Hepatocyte (in vitro differentiated cells): ENCODE measurements around the gene SIPA1. TPM values are rescaled to one million over a fixed set of nuclear protein-coding genes. Genes with fewer than 3 reads are reported as not detected.
A peak's percentile ranks its signal among the peaks of the same experiment; 100 is the strongest.

ENCODE experiments used
- DNase-seq: peaks from one replicate; pipeline ENCODE4 v3.0.0-alpha.2; 2016; ENCODE audit warnings: low spot score
- H2AFZ ChIP-seq: fragments of 200-600 bp; sonication (generic); 2 replicates; pipeline ENCODE4 v1.6.0; 2016; ENCODE audit warnings: antibody characterized with exemption, mild to moderate bottlenecking
- H3K27ac ChIP-seq: fragments of 200-600 bp; sonication (generic); 2 replicates; pipeline ENCODE4 v1.5.1; 2016; ENCODE audit warnings: mild to moderate bottlenecking
- H3K27me3 ChIP-seq: fragments of 200-600 bp; sonication (generic); 2 replicates; pipeline ENCODE4 v1.6.1; 2016
- H3K36me3 ChIP-seq: fragments of 200-600 bp; sonication (generic); replicated peaks from 2 replicates; pipeline ENCODE4 v1.5.1; 2016; ENCODE audit warnings: low read depth; ENCODE audit not compliant: insufficient read depth
- H3K4me1 ChIP-seq: fragments of 200-600 bp; sonication (generic); 2 replicates; pipeline ENCODE4 v1.5.1; 2016; ENCODE audit warnings: mild to moderate bottlenecking, moderate library complexity; ENCODE audit not compliant: insufficient read depth
- H3K4me2 ChIP-seq: fragments of 200-600 bp; sonication (generic); 2 replicates; pipeline ENCODE4 v1.6.0; 2016
- H3K4me3 ChIP-seq: fragments of 200-600 bp; sonication (generic); 2 replicates; pipeline ENCODE4 v1.5.1; 2016; ENCODE audit warnings: mild to moderate bottlenecking
- H3K79me2 ChIP-seq: fragments of 200-600 bp; sonication (generic); 2 replicates; pipeline ENCODE4 v1.6.0; 2017; ENCODE audit warnings: mild to moderate bottlenecking
- H3K9me2 ChIP-seq: fragments of 200-600 bp; sonication (generic); replicated peaks from 2 replicates; pipeline ENCODE4 v1.6.0; 2017; ENCODE audit warnings: mild to moderate bottlenecking; ENCODE audit not compliant: insufficient read depth
- H3K9me3 ChIP-seq: fragments of 200-600 bp; sonication (generic); 2 replicates; pipeline ENCODE4 v1.5.1; 2016; ENCODE audit warnings: low read depth, mild to moderate bottlenecking
- H4K20me1 ChIP-seq: fragments of 200-600 bp; sonication (generic); 2 replicates; pipeline ENCODE4 v1.6.0; 2016; ENCODE audit warnings: mild to moderate bottlenecking; ENCODE audit not compliant: insufficient read depth, poor library complexity, severe bottlenecking
- CTCF ChIP-seq: fragments of 200-600 bp; sonication (generic); IDR thresholded peaks from 2 replicates; pipeline ENCODE4 v1.5.1; 2016; ENCODE audit warnings: antibody characterized with exemption, mild to moderate bottlenecking; ENCODE audit not compliant: poor library complexity
- EZH2 ChIP-seq: fragments of 200-600 bp; sonication (generic); IDR thresholded peaks from 2 replicates; pipeline ENCODE4 v1.6.1; 2016; ENCODE audit warnings: antibody characterized with exemption, mild to moderate bottlenecking, borderline replicate concordance
- EZH2phosphoT487 ChIP-seq: fragments of 200-600 bp; sonication (generic); IDR thresholded peaks from one replicate; pipeline ENCODE4 v1.6.1; 2018; ENCODE audit warnings: antibody characterized with exemption, mild to moderate bottlenecking, low read depth, moderate library complexity; ENCODE audit not compliant: unreplicated experiment, severe bottlenecking
- WGBS: methylation state at CpG from one replicate; pipeline ENCODE4 v1.1.6; 2016; ENCODE audit warnings: low lambda C conversion rate; ENCODE audit errors: missing lambda C conversion rate; 5-methylcytosine and 5-hydroxymethylcytosine counted together
- polyA plus RNA-seq: library from polyadenylated mRNA; unstranded; fragments of >200 nt; fragmentation: Nextera tagmentation; extraction: Ambion mirVana; gene quantifications from 2 replicates; pipeline ENCODE4 v1.2.1, GENCODE V29; 2016
- total RNA-seq: library from RNA; depleted of rRNA; stranded (reverse); fragments of >200 nt; gene quantifications from 2 replicates; pipeline ENCODE4 v1.2.3, GENCODE V29; 2014

Gene SIPA1
- total and polyA plus RNA-seq, 2 experiments from 2014 or later = 15.6 to 42.9 TPM

- DNase-seq = no peak
- Histone ChIP-seq H3K4me1 (no peaks in the 10 kb centered on the region), H2AFZ (no peak overlapping the region), H3K36me3 (no peaks in the 10 kb centered on the region), H3K27ac (no peak overlapping the region), H3K27me3 (no peaks in the 10 kb centered on the region), H4K20me1 (no peaks in the 10 kb centered on the region), H3K9me2 (no peaks in the 10 kb centered on the region), H3K79me2 (no peaks in the 10 kb centered on the region), H3K4me3 (no peak overlapping the region), H3K4me2 (no peak overlapping the region), H3K9me3 (no peaks in the 10 kb centered on the region)
- WGBS = 84% methylated on average over 8 of the region's 8 CpGs
- TF ChIP-seq EZH2phosphoT487 = no peak
- no peak for TF ChIP-seq CTCF
Observed at GRCh38 chr11:65639623-65640482, 2.0 kb downstream of the SIPA1 start.

- no peak overlapping the region for H3K27ac ChIP-seq
- H3K79me2 ChIP-seq = no peaks in the 10 kb centered on the region
- H4K20me1 ChIP-seq = no peaks in the 10 kb centered on the region
- H3K9me3 ChIP-seq = no peaks in the 10 kb centered on the region
- no peaks in the 10 kb centered on the region for H3K4me1 ChIP-seq
- no peaks in the 10 kb centered on the region for H3K9me2 ChIP-seq
- 92% methylated on average over 33 of the region's 35 CpGs for WGBS
- H3K27me3 ChIP-seq = no peaks in the 10 kb centered on the region
- no peak overlapping the region for H3K4me3 ChIP-seq
- TF ChIP-seq EZH2phosphoT487 (no peak), EZH2 (no peak), CTCF (no peak)
- DNase-seq = no peak
- no peaks in the 10 kb centered on the region for H3K36me3 ChIP-seq
- H2AFZ ChIP-seq = no peak overlapping the region
- H3K4me2 ChIP-seq = no peak overlapping the region
Observed at GRCh38 chr11:65640483-65641296, 2.8 kb downstream of the SIPA1 start.

GRCh38 chr11:65641297-65642013, 3.6 kb downstream of the SIPA1 start:
- Histone ChIP-seq H2AFZ (no peak overlapping the region), H3K9me3 (no peaks in the 10 kb centered on the region), H3K4me1 (no peaks in the 10 kb centered on the region), H3K79me2 (no peaks in the 10 kb centered on the region), H3K4me3 (no peak overlapping the region), H3K9me2 (no peaks in the 10 kb centered on the region), H3K27ac (no peak overlapping the region), H4K20me1 (no peaks in the 10 kb centered on the region), H3K36me3 (no peaks in the 10 kb centered on the region), H3K4me2 (peak overlapping the region; percentile 44), H3K27me3 (no peaks in the 10 kb centered on the region)
- TF ChIP-seq EZH2 (no peak), CTCF (no peak), EZH2phosphoT487 (no peak)
- no peak for DNase-seq
- WGBS = 88% methylated on average over 16 of the region's 16 CpGs
